PC-3 (cell line): ENCODE measurements around the gene IL6ST.

Experiments
- CTCF ChIP-seq: fragments of 300-600 bp; sonication (generic); conservative IDR thresholded peaks from 2 replicates; pipeline ENCODE4 v1.5.1; 2017; ENCODE audit warnings: antibody characterized with exemption, low read depth, mild to moderate bottlenecking, low read length
- EZH2 ChIP-seq: fragments of 300-600 bp; sonication (generic); IDR thresholded peaks from one replicate; pipeline ENCODE4 v1.6.1; 2017; ENCODE audit warnings: antibody characterized with exemption, mild to moderate bottlenecking, low read length; ENCODE audit not compliant: unreplicated experiment

DNA sequence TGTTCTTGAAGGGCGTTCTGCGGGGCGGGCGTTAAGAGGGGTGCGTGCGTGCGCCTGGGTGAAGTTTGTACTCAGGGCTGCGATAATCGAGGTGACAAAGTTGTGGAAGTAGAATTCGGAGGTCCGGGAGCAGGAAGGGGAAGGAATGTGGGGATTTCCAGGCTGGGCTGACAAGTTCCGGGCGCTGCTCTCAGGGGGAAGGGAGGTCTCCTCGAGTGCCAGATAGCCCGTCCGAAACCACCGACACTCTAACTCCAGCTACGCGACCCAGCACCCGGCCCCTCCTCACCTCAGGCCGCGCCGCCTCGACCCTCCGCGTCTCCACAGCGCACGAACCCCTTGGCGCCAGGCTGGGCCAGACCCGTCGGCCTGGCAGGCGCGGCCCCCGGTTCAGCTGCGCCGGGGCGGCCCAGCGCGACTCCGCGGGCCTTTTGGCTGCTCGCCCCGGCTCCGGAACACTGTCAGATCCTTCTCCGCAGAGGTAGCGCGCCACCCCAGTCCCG, at the start of gene IL6ST:
- TF ChIP-seq CTCF (no peak), EZH2 (no peak)
